Measurements from ENCODE around the gene SLC22A24. TPM values are rescaled to one million over a fixed set of nuclear protein-coding genes. Genes with fewer than 3 reads are reported as not detected.
"Not testable (repeated sequence)": the region's sequence is repeated elsewhere in the genome, so short reads cannot be mapped to it uniquely, and the experiment has no call there.

Gene SLC22A24
- total RNA-seq, 4 donors from 2014 or later, result not detected

DNA sequence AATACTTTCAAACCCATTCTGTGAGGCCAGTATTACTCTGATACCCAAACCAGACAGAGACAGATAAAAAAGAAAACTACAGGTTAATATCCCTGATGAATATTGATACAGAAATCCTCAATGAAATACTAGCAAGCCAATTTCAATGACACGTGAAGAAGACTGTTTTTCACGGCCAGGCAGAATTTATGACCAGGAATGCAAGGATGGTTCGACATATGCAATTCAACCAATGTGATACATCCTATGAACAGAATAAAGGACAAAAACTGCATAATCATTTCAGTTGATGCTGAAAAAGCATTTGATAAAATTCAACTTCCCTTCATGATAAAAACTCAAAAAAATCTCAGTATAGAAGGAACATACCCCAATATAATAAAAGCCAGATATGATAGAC is 44.5 kb downstream of the SLC22A24 start:
- H3K27me3 ChIP-seq, result no peaks in the 10 kb centered on the region
- in situ Hi-C loops (cut with MboI; ENCODE audit: low sequenced_read_pairs in 4 of 4) (no loop called here), intact Hi-C loops (cut with DNase I; ENCODE audit: low total_unique reads) (no loop called here)
- H3K36me3 ChIP-seq, result no peaks in the 10 kb centered on the region
- DNase-seq (no peak), ATAC-seq (no peak)
- H3K9me3 ChIP-seq, result peaks cover 0 to 7% (median 0%) of the 10 kb centered on the region in 3 donors
- H3K4me3 ChIP-seq, result no peak overlapping the region
- no peak overlapping the region for H3K27ac ChIP-seq
- no peak for TF ChIP-seq CTCF (IDR thresholded peaks at IDR 0.05 in 4 of 5, conservative IDR thresholded peaks at IDR 0.05 in 1 of 5)
- TF ChIP-seq POLR2A (IDR thresholded peaks at IDR 0.05), result no peak
- no peaks in the 10 kb centered on the region for H3K4me1 ChIP-seq

GRCh38 chr11:63080682-63081081 is 63.3 kb downstream of the SLC22A24 start:
- ATAC-seq (no peak), DNase-seq (no peak)
- no peaks in the 10 kb centered on the region for H3K36me3 ChIP-seq
- H3K27ac ChIP-seq, result no peak overlapping the region
- H3K9me3 ChIP-seq, result no peaks in the 10 kb centered on the region
- H3K4me1 ChIP-seq, result no peaks in the 10 kb centered on the region
- intact Hi-C loops (cut with DNase I; ENCODE audit: low total_unique reads), result no loop called here
- H3K27me3 ChIP-seq, result no peaks in the 10 kb centered on the region
- in situ Hi-C loops (cut with MboI; ENCODE audit: low sequenced_read_pairs in 4 of 4), result no loop called here
- no peak for TF ChIP-seq CTCF (IDR thresholded peaks at IDR 0.05 in 4 of 5, conservative IDR thresholded peaks at IDR 0.05 in 1 of 5)
- no peak for TF ChIP-seq POLR2A (IDR thresholded peaks at IDR 0.05)
- H3K4me3 ChIP-seq, result no peak overlapping the region

DNA sequence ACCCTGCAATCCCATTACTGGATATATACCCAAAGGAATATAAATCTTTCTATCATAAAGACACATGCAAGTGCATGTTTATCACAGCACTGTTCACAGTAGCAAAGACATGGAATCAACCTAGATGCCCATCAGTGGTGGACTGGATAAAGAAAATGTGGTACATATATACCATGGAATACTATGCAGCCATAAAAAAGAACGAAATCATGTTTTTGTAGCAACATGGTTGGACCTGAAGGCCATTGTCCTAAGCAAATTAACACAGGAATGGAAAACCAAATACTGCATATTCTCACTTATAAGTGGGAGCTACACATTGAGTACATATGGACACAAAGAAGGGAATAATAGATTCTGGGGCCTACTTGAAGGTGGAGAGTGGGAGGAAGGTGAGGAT is 97.8 kb downstream of the SLC22A24 start:
- intact Hi-C loops (cut with DNase I; ENCODE audit: low total_unique reads); in situ Hi-C loops (cut with MboI; ENCODE audit: low sequenced_read_pairs in 4 of 4): not testable (repeated sequence)

GRCh38 chr11:63042596-63042995 is 101.4 kb downstream of the SLC22A24 start:
- intact Hi-C loops (cut with DNase I; ENCODE audit: low total_unique reads) (no loop called here), in situ Hi-C loops (cut with MboI; ENCODE audit: low sequenced_read_pairs in 4 of 4) (no loop called here)
- DNase-seq, result no peak
- no peaks in the 10 kb centered on the region for H3K9me3 ChIP-seq
- H3K4me1 ChIP-seq, result no peaks in the 10 kb centered on the region
- no peak overlapping the region for H3K4me3 ChIP-seq
- no peak for ATAC-seq
- H3K36me3 ChIP-seq, result no peaks in the 10 kb centered on the region
- TF ChIP-seq POLR2A (IDR thresholded peaks at IDR 0.05) (no peak), CTCF (IDR thresholded peaks at IDR 0.05 in 4 of 5, conservative IDR thresholded peaks at IDR 0.05 in 1 of 5) (no peak)
- no peak overlapping the region for H3K27ac ChIP-seq
- peaks cover 0 to 3% (median 0%) of the 10 kb centered on the region in 3 donors for H3K27me3 ChIP-seq

More for the DNA sequence above, 97.8 kb downstream of the SLC22A24 start:
- H3K4me3 ChIP-seq, ATAC-seq, H3K4me1 ChIP-seq, H3K9me3 ChIP-seq, H3K27me3 ChIP-seq, H3K36me3 ChIP-seq, H3K27ac ChIP-seq, DNase-seq: not testable (repeated sequence)

DNA sequence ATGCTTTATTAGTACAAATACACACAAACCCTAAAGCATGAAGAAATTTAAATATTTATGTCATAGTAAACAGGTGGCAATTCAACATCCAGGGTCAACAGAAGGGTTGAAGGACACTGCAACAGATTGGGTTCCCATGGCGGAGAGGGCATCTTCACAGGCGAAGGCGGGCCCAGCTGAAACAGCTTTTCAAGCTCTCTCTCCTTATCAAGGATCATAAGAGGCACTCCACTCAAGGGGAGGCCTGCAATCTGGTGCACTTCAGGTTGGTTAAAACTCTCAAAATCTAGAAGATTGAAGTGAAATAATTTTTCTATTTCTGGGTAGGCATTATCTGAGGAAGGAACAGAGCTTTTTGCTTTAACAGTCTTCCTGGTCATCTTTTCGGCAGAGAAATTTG is 111.6 kb downstream of the SLC22A24 start:
- no peak overlapping the region for H3K4me3 ChIP-seq
- no peaks in the 10 kb centered on the region for H3K27me3 ChIP-seq
- no peaks in the 10 kb centered on the region for H3K36me3 ChIP-seq
- in situ Hi-C loops (cut with MboI; ENCODE audit: low sequenced_read_pairs in 4 of 4), result no loop called here
- intact Hi-C loops (cut with DNase I; ENCODE audit: low total_unique reads), result no loop called here
- DNase-seq, result no peak
- no peak for ATAC-seq
- H3K4me1 ChIP-seq, result no peaks in the 10 kb centered on the region
- no peak overlapping the region for H3K27ac ChIP-seq
- TF ChIP-seq CTCF (IDR thresholded peaks at IDR 0.05 in 4 of 5, conservative IDR thresholded peaks at IDR 0.05 in 1 of 5) (no peak), POLR2A (IDR thresholded peaks at IDR 0.05) (no peak)
- H3K9me3 ChIP-seq, result no peaks in the 10 kb centered on the region

Other genes with a start within 250 kb of the SLC22A24 start
- not detected for gene CHRM1, start 222.9 kb downstream of the SLC22A24 start, total RNA-seq
- gene SLC22A6, start 159.3 kb downstream of the SLC22A24 start, total RNA-seq, result not detected
- gene SLC22A8, start 128.4 kb downstream of the SLC22A24 start, total RNA-seq, result not detected
- gene SLC22A25, start 99.4 kb upstream of the SLC22A24 start, total RNA-seq, result under 1 TPM in 1 of 4 donors, not detected in 3; 0.07 TPM
- gene SLC22A9, start 225.6 kb upstream of the SLC22A24 start, total RNA-seq, result under 1 TPM in 1 of 4 donors, not detected in 3; 0.09 TPM

Data from gastrocnemius medialis (tissue), 4 donors.